22Rv1 (cell line): ENCODE results near the gene DPEP2.

ENCODE experiments used
- CTCF ChIP-seq: fragments of 450-650 bp; IDR thresholded peaks from 2 replicates; pipeline ENCODE4 v1.5.1; 2017; ENCODE audit warnings: mild to moderate bottlenecking
- ZFX ChIP-seq: fragments of 450-650 bp; IDR thresholded peaks from 2 replicates; pipeline ENCODE4 v1.6.1; 2017; ENCODE audit warnings: antibody characterized with exemption, borderline replicate concordance

GRCh38 chr16:67951485-67951884 is 47.8 kb downstream of the DPEP2 start:
- TF ChIP-seq CTCF (no peak), ZFX (no peak)
